Gastroesophageal sphincter (tissue), 3 donors: ENCODE results near the gene CCNJL.

Experiments
- CTCF ChIP-seq, 4 experiments: fragments of 200-600 bp in 2 of 4; fragments of 450-650 bp in 2 of 4; sonication (generic) in 1 of 4; IDR thresholded peaks; one replicate each; pipeline ENCODE4 v1.5.1; 2017 to 2019; ENCODE audit warnings: antibody characterized with exemption in 4 of 4, mild to moderate bottlenecking in 2 of 4, moderate library complexity in 2 of 4
- POLR2A ChIP-seq, 2 donors: fragments of 450-650 bp; IDR thresholded peaks; one replicate each; pipeline ENCODE4 v1.6.1; 2017; ENCODE audit warnings: antibody characterized with exemption in 2 of 2, mild to moderate bottlenecking in 2 of 2, moderate library complexity in 1 of 2
- POLR2AphosphoS5 ChIP-seq: sonication (generic); formaldehyde crosslinking; IDR thresholded peaks from one replicate; pipeline ENCODE4 v1.6.1; 2017; ENCODE audit warnings: antibody characterized with exemption

GRCh38 chr5:160325716-160326115 is 13.4 kb upstream of the CCNJL start:
- no peak for TF ChIP-seq CTCF (IDR thresholded peaks at IDR 0.05)
- TF ChIP-seq POLR2A (IDR thresholded peaks at IDR 0.05): no peak
- TF ChIP-seq POLR2AphosphoS5: no peak
